Measurements from ENCODE around the gene SLC23A1.

GRCh38 chr5:139358064-139358463, 25.0 kb downstream of the SLC23A1 start:
- TF ChIP-seq, protein P1, sequence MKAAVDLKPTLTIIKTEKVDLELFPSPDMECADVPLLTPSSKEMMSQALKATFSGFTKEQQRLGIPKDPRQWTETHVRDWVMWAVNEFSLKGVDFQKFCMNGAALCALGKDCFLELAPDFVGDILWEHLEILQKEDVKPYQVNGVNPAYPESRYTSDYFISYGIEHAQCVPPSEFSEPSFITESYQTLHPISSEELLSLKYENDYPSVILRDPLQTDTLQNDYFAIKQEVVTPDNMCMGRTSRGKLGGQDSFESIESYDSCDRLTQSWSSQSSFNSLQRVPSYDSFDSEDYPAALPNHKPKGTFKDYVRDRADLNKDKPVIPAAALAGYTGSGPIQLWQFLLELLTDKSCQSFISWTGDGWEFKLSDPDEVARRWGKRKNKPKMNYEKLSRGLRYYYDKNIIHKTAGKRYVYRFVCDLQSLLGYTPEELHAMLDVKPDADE (conservative IDR thresholded peaks at IDR 0.05; ENCODE audit: control insufficient read depth, low read depth, low read length): no peak
- no peak for TF ChIP-seq ZNF239 (CRISPR knock-in tag; IDR thresholded peaks at IDR 0.05)
